Mesodermal cell (in vitro differentiated cells): ENCODE data around the gene MRTFA.
"Not testable (repeated sequence)": the region's sequence is repeated elsewhere in the genome, so short reads cannot be mapped to it uniquely, and the experiment has no call there.

Experiments
- H3K27ac ChIP-seq: 2 replicates; pipeline ENCODE4 v1.7.0; 2013; ENCODE audit warnings: mild to moderate bottlenecking, low read depth, low read length, moderate library complexity; ENCODE audit not compliant: severe bottlenecking
- H3K36me3 ChIP-seq: 2 replicates; pipeline ENCODE4 v1.7.1; 2013; ENCODE audit warnings: mild to moderate bottlenecking, low read length, moderate library complexity; ENCODE audit not compliant: control insufficient read depth, insufficient read depth
- H3K4me1 ChIP-seq: one replicate; pipeline ENCODE4 v1.7.1; 2013; ENCODE audit warnings: mild to moderate bottlenecking, low read length; ENCODE audit not compliant: insufficient read depth, control insufficient read depth, poor library complexity, severe bottlenecking
- H3K4me3 ChIP-seq: 2 replicates; pipeline ENCODE4 v1.7.0; 2013; ENCODE audit warnings: low read length, control low read depth, mild to moderate bottlenecking; ENCODE audit not compliant: insufficient read depth, poor library complexity, severe bottlenecking; ENCODE audit errors: extremely low read depth
- H3K9me3 ChIP-seq: 2 replicates; pipeline ENCODE4 v1.7.1; 2013; ENCODE audit warnings: mild to moderate bottlenecking, low read length, moderate library complexity; ENCODE audit not compliant: control insufficient read depth
- WGBS, 2 experiments: methylation state at CpG; one replicate each; pipeline ENCODE4 v1.1.5; 2013; ENCODE audit warnings: missing lambda C conversion rate in 2 of 2; ENCODE audit not compliant: insufficient coverage in 2 of 2; 5-methylcytosine and 5-hydroxymethylcytosine counted together

MRTFA gene

GRCh38 chr22:40392618-40393017 is 243.9 kb downstream of the MRTFA start:
- H3K4me1 ChIP-seq = no peaks in the 10 kb centered on the region
- 100% methylated on average over 1 to 2 of the region's 2 CpGs for WGBS, 2 experiments

GRCh38 chr22:40391417-40391816 is 245.1 kb downstream of the MRTFA start:
- Histone ChIP-seq H3K9me3 (no peaks in the 10 kb centered on the region), H3K4me3 (no peak overlapping the region), H3K27ac (no peak overlapping the region), H3K4me1 (no peaks in the 10 kb centered on the region), H3K36me3 (peaks cover 16% of the 10 kb centered on the region)
- WGBS, 2 experiments = 89 to 100% methylated on average over 2 of the region's 2 CpGs

More at GRCh38 chr22:40392618-40393017, 243.9 kb downstream of the MRTFA start:
- Histone ChIP-seq H3K36me3 (peaks cover 16% of the 10 kb centered on the region), H3K9me3 (no peaks in the 10 kb centered on the region), H3K4me3 (no peak overlapping the region), H3K27ac (no peak overlapping the region)

- Histone ChIP-seq H3K9me3 (no peaks in the 10 kb centered on the region), H3K27ac (no peak overlapping the region)
- WGBS, 2 experiments = 93 to 95% methylated on average over 4 of the region's 4 CpGs
Observed at GRCh38 chr22:40388231-40388630, 248.3 kb downstream of the MRTFA start.

GRCh38 chr22:40387746-40388145 is 248.8 kb downstream of the MRTFA start:
- H3K27ac ChIP-seq = no peak overlapping the region
- WGBS, 2 experiments = 90 to 100% methylated on average over 1 to 2 of the region's 5 CpGs

More at GRCh38 chr22:40388231-40388630, 248.3 kb downstream of the MRTFA start:
- peaks cover 5% of the 10 kb centered on the region for H3K36me3 ChIP-seq
- peaks cover 5% of the 10 kb centered on the region for H3K4me1 ChIP-seq
- no peak overlapping the region for H3K4me3 ChIP-seq

GRCh38 chr22:40385036-40385782 is 251.3 kb downstream of the MRTFA start:
- no peak overlapping the region for H3K27ac ChIP-seq
- no peaks in the 10 kb centered on the region for H3K9me3 ChIP-seq
- no peak overlapping the region for H3K4me3 ChIP-seq
- 90 to 97% methylated on average over 10 of the region's 10 CpGs for WGBS, 2 experiments
- H3K36me3 ChIP-seq = peaks cover 10% of the 10 kb centered on the region
- peaks cover 5% of the 10 kb centered on the region for H3K4me1 ChIP-seq

More at GRCh38 chr22:40387746-40388145, 248.8 kb downstream of the MRTFA start:
- no peaks in the 10 kb centered on the region for H3K9me3 ChIP-seq
- H3K4me1 ChIP-seq = peaks cover 5% of the 10 kb centered on the region
- H3K36me3 ChIP-seq = peaks cover 4% of the 10 kb centered on the region
- no peak overlapping the region for H3K4me3 ChIP-seq

GRCh38 chr22:40383905-40384304 is 252.6 kb downstream of the MRTFA start:
- WGBS, 2 experiments = no CpG with 5 or more reads among the region's 3 CpGs
- Histone ChIP-seq H3K27ac (peak overlapping the region; percentile 55), H3K4me3 (no peak overlapping the region), H3K36me3 (peaks cover 10% of the 10 kb centered on the region), H3K4me1 (peaks cover 5% of the 10 kb centered on the region), H3K9me3 (no peaks in the 10 kb centered on the region)

- H3K9me3 ChIP-seq = no peaks in the 10 kb centered on the region
- peaks cover 5% of the 10 kb centered on the region for H3K36me3 ChIP-seq
- no CpG with 5 or more reads among the region's 3 CpGs for WGBS, 2 experiments
- H3K27ac ChIP-seq = no peak overlapping the region
- H3K4me1 ChIP-seq = peaks cover 5% of the 10 kb centered on the region
- no peak overlapping the region for H3K4me3 ChIP-seq
Observed at GRCh38 chr22:40381461-40381860, 255.1 kb downstream of the MRTFA start.

GRCh38 chr22:40378448-40378847 is 258.1 kb downstream of the MRTFA start:
- not testable (repeated sequence) for H3K4me3 ChIP-seq, H3K4me1 ChIP-seq, H3K9me3 ChIP-seq, H3K27ac ChIP-seq
- 96 to 98% methylated on average over 6 to 8 of the region's 11 CpGs for WGBS, 2 experiments
- peaks cover 18% of the 10 kb centered on the region for H3K36me3 ChIP-seq

- no peaks in the 10 kb centered on the region for H3K4me1 ChIP-seq
- no CpG with 5 or more reads among the region's 2 CpGs for WGBS, 2 experiments
- H3K36me3 ChIP-seq = peaks cover 24% of the 10 kb centered on the region
- no peak overlapping the region for H3K27ac ChIP-seq
- H3K4me3 ChIP-seq = no peak overlapping the region
- no peaks in the 10 kb centered on the region for H3K9me3 ChIP-seq
Observed at GRCh38 chr22:40377931-40378330, 258.6 kb downstream of the MRTFA start.

GRCh38 chr22:40376149-40376548 is 260.4 kb downstream of the MRTFA start:
- Histone ChIP-seq H3K27ac (no peak overlapping the region), H3K4me1 (no peaks in the 10 kb centered on the region), H3K9me3 (no peaks in the 10 kb centered on the region), H3K4me3 (no peak overlapping the region), H3K36me3 (peaks cover 29% of the 10 kb centered on the region)
- 100% methylated on average over 3 of the region's 5 CpGs for WGBS, 2 experiments

GRCh38 chr22:40374567-40374966 is 262.0 kb downstream of the MRTFA start:
- no peaks in the 10 kb centered on the region for H3K4me1 ChIP-seq
- 95 to 98% methylated on average over 8 of the region's 8 CpGs for WGBS, 2 experiments

More at GRCh38 chr22:40374567-40374966, 262.0 kb downstream of the MRTFA start:
- no peaks in the 10 kb centered on the region for H3K9me3 ChIP-seq
- peaks cover 24% of the 10 kb centered on the region for H3K36me3 ChIP-seq
- H3K27ac ChIP-seq = no peak overlapping the region
- no peak overlapping the region for H3K4me3 ChIP-seq
